HS-5 (cell line): ENCODE data around the gene BSG.

Experiments used
- DNase-seq: peaks from one replicate; pipeline ENCODE4 v3.0.0-alpha.2; 2012; ENCODE audit warnings: low read depth

Gene BSG

DNA sequence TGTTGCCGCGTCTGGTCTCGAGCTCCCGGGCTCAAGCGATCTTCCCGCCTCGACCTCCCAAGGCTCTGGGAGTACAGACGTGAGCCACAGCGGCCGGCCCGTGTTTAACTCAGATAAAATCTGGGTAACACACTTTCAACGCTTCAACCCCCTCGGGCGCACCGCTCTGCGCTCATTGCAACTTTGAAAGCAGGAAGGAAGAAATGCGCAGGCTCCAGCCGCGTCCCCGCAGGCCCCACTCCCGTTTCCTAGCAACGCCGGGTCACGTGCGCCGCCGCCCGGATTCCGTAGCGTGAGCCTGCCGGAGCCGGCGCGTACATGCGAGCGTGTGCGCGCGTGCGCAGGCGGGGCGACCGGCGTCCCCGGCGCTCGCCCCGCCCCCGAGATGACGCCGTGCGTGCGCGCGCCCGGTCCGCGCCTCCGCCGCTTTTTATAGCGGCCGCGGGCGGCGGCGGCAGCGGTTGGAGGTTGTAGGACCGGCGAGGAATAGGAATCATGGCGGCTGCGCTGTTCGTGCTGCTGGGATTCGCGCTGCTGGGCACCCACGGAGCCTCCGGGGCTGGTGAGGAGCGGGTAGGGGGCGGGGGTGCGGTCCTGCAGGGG, at the start of gene BSG:
BSG (plus strand) TSS at position 457 of the 603 bp plus-strand sequence; CDS start at position 496, 39 bp downstream.
- peak; percentile 66 for DNase-seq

DNA sequence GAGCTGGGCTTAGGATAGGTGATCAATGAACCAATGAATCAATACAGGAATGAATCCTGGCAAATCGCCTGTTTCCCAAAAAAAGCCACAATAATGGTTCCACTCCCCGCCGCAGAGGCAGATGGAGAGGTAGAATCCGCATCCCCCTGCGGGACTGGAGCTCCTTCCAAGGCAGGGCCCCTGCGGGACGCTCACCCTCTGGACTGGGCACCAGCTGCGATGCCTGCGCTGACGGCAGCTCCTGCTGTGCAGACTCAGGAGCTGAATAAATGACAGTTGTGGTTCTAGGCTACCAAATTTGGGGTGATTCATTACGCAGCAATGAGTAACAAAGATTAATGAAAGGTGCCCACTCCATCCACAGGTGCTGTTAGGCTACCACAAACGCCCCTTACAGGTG, 49.7 kb upstream of the BSG start:
- DNase-seq = no peak

DNA sequence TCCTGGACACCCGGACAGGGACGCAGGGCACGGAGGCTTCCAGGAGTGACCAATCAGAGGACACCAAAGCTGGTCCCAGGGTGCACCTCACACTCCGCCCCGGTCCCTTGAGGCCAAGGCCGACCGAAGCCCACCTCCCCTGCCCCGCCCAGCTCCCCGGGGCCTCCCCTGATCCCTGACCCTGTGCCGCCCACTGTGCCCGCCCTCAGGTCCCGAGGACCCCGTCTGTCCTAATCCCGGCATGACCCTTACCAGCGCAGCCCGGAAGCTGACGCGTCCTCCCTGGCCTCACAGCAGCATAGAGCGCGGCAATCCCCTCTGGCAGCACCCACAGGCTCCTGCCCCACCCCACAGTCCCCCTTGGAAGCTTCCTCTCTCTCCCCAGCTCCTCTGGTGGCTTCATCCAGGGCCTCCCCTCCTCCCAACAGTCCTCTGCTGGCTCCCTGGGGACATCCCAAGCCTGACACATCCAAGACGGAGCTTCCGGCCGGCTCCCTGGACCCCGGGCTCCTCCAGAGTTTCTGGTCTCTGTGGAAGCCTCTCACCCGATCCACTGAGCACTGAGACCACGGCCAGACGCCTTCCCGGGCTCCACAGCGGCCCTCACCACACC, 48.2 kb upstream of the BSG start:
- no peak for DNase-seq

DNA sequence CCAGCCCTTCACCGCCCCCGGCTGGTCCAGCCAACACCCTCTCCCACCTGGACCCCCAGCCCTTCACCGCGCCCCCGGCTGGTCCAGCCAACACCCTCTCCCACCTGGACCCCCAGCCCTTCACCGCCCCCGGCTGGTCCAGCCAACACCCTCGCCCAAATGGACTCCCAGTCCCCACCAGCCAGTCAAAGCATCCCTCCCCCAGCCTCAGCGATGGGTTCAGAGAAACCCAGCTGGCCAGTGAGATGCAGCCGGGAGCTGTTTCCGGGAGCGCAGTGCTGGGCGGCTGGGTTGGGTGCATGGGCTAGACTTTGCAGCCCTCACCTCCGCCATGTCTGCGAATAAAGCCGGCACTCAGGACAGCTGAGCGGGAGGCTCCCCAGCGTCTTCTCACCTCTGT, 47.4 kb upstream of the BSG start:
- no peak for DNase-seq

DNA sequence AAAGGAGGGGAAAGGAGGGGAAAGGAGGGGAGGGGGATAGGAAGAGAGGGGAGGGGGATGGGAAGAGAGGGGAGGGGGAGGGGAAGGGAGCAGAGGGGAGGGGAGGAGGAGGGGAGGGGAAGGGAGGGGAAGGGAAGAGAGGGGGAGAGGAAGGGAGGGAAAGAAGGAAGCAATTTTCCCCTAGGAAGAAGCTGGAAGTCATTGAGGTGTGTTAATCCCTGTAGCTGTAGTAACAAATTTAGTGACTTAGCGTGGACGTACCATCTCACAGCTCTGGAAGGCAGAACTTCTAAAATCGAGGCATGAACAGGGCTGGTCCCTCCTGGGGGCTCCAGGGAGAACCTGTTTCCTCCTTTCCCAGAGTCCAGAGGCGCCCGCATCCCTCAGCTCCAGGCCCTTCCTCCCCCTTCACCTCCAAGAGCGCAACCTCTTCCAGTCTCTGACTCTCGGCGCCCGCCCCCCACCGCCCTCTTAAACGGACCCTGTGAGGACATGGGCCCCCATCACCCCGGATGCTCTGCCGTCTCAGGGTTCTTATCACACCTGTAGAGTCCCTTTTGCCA, 46.5 kb upstream of the BSG start:
- no peak for DNase-seq

DNA sequence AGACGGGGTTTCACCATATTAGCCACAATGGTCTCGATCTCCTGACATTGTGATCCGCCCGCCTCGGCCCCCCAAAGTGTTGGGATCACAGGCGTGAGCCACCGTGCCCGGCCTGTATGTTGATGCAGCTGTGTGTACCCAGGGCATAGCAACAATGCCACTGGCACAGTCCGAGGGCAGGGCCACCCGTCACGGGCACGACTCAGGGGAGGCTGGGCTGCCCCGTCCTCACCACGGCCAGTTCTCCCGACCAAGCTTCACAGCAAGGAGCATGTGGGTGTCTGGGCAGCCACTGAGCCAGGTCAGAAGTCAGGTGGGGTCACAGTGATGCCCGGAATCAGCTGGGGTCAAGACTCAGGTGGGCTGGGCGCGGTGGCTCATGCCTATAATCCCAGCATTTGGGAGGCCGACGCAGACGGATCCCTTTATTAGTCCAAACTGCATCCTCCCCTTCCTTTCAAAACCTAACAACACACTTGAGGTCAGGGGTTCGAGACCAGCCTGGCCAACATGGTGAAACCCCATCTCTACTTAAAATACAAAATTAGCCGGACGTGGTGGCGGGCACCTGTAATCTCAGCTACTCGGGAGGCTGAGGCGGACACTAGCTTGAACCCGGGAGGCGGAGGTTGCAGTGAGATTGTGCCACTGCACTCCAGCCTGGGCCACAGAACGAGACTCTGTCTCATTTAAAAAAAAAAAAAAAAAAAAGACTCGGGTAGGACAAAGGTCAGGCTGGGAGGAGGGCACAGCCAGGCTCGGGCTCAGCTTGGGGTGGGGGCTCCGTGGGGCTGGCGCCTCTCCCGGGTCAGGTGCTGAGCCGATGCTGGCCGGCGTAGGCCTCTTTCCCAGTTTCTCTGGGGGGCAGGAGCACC, 42.0 kb upstream of the BSG start:
- DNase-seq = no peak

DNA sequence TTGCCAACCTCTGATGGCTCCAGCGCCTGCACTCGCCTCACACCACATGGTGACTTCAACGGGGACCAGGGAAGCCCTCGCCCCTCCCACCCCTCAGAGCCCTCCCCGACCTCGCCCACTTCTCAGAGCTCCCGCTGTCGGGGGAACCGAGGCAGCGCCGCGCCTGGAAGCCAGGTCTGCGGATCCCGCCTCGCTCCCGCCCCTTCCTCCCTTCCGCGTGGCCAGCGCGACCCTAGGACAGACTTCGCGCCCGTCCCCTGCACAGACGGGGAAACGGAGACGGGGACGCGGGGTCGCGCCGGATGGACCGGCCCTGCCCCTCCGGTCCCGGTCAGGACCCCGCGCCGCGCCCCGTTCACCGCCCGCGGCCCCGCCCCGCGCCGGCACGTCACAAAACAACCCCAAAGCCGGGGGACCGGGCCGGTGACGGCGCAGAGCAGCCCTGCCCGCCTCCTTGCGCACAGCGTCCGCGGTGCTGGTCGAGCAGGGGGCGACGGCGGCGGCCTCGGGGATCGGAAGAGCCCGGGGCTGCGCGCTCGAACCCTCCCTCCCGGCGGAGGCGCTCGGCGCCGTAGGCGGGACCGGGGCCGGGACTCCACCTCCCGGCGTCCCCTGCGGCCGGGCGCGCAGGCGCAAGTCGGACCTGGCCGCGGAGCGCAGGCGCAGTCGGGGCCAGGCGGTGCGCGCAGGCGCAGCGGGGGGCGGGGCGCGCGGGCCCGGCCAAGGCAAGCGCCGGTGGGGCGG, 41.2 kb upstream of the BSG start:
- DNase-seq = peak; percentile 26

DNA sequence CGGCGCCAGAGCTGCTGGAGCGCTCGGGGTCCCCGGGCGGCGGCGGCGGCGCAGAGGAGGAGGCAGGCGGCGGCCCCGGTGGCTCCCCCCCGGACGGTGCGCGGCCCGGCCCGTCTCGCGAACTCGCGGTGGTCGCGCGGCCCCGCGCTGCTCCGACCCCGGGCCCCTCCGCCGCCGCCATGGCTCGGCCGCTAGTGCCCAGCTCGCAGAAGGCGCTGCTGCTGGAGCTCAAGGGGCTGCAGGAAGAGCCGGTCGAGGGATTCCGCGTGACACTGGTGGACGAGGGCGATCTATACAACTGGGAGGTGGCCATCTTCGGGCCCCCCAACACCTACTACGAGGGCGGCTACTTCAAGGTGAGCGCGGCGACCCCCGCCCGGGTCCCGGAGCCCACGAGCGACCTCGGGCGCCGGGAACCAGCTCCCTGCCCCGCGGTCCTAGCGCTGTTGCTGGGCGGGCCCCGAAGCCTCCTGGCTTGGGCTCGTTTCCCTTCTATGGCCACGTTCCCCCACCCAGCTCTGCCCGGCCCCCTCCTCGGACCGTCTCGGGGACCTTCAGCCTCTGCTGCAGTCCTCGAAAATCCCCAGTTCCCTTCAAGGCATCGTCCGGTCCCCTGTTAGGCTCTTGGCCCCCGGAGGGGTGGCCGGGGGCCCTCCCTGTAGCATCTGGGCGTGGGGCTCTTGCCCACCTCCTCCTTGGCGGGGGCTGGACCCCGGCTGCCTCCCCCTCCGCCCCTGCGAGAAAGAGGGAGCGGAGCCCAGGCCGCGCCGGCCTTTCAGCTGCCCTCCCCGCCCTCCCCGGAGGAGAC, 40.4 kb upstream of the BSG start, which contains the start of gene CDC34:
CDC34 (plus strand) TSS at position 8 of the 808 bp plus-strand sequence; CDS start at position 180, 172 bp downstream.
- no peak for DNase-seq

DNA sequence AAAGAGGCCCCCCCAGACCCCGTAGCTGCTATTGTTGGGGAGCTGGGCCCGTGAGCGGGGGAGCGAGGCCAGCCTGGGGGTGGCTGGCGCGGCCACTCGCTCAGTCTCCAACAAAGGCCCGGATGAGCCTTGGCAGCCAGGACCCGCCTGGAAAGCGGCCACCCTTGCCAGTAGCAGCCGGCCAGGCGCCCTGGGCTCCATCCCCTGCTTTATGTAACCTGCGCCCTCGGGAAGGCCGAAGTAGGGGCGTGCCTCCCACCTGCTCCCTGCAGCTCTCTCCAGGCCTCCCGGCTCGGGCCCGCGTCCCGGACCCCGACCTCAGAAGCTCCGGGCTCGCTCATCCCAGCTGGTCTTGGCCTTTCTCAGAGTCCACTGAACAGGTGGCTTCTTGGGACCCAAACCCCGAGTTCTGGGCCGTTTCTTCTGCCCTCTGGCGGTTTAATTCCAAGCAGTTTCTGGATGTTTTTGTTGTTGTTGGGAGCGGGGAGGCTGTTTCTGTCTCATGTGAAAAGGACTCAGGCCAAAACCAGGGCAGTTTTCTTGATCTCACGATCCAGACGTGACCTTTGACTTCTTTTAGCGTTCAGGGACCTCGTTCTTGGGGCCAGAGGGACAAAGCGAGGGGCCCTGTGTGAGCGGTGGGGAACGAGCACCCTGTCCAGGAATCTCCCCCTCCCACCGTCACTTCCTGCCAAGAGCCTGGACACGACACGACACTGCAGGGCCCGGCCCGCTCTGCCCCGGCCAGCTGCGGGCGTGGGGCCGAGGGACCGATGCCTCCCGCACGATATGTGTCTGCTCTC, 39.6 kb upstream of the BSG start:
- peak; percentile 20 for DNase-seq

DNA sequence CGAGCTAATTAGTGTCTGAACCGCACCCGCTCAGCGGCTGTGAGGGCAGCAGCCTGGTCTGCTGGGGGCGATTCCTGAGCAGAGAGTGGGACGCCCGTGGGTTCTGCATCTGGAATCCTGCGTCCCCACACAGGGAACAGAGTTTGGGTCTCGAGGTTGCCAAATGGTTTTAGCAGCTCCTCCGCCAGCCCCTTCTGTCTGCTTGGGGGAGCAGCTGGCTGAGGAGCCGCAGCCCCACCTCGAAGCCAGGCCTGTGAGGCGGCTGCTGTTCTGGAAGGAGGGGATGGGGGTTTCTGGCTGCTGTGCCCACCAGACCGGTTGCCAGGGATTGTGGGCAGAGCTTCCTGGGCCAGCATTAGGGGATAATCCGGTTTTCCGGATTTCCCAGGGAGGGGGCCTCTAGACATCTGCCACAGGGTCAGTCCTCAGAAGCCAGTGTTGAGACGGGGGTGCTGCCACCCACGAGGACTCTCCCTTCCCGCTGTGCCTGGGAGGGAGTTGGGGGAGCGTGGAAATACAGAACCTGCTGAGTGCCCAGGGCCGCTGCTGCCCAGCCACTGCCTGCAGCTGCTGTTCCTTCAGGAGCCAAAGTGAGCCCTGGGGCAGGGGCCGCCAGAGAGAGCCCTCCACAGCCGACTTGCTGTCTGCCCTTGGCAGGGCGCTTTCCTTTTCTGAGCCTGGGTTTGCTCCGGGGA, 38.9 kb upstream of the BSG start:
- no peak for DNase-seq

DNA sequence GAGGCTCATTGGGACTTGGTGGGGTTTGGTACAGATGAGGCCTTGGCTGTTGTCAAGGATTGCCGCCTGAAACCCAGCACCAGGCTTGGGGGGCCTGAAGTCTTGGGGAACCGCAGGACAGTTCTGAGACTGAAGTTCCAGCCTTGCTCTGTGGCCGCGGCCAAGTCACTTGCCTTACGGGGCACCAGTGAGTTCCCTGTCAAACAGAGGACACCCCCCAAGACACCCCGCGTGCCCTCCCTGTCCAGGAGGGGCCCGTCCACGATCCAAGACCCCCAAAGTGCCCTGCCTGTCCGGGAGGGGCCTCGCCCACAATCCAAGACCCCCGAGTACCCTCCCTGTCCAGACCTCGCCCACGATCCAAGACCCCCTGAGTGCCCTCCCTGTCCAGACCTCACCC, 38.3 kb upstream of the BSG start:
- DNase-seq = no peak

DNA sequence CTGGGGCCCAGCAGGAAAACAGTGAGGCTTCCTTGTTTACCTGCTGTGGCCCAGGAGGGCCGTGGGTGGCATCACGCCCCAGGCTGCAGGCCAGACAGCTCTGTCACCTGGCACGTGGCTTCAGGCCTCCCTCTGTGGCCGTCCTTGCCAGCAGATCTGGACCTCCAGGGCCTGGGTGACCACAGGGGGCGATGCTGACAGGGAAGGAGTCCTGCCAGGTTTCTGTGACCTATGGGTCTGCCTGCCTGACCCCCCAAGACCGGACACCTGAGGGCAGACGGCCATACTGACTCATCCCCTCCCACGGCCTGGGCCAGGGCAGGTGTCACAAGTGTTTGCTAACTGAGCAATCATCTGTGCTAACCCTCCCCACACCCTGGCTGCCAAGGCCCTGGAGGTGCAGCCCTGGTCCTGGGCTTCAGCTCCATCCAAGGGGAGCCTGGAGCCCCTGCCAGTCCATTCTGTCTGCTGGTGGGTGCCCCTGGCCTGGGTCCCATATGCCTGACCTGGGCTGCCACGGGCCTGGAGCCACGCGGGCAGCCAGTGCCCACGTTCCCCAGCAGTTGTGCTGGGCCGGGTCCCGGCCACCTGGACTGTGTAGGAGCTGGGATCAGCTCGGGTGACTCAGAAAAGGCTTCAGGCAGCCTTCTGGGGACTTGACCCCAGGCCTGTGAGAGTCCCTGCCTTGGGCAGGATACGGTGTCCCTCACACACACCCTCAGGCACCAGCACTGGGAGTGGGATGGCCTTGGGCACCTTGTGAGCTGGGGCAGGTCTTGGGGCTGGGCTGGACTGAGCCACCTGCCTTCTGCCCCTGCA, 37.2 kb upstream of the BSG start:
- no peak for DNase-seq

DNA sequence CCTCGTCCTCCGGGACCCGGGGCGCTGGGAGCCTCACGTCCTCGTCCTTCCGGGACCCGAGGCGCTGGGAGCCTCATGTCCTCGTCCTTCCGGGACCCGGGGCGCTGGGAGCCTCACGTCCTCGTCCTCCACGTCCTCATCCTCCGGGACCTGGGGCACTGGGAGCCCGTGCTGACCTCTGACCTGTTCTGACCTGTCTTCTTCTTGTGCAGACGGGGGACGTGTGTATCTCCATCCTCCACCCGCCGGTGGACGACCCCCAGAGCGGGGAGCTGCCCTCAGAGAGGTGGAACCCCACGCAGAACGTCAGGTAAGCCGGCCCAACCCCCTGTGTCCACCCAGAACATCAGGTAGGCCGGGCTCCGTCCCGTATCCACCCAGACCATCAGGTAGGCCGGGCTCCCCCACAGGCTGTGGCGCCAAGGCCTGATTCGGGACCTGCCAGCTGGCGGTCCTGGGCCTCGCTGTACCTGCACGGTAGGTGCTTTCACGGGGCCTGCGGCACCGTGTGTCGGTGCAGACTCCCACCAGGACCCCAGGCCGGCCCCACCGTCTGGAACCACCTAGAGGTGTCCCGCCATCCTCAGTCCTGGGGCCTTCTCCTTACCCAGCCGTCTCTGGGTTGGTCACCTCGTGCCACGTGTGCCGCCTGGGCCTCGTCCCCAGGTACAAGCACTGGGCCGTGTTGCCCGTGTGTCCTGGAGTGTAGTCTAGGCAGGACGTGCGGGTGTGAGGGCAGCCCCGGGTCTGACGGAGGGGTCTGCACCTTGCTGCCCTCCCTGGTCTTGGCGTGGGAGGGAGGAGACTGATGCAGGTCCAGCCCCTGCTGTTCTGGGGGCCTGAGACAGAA, 36.1 kb upstream of the BSG start:
- DNase-seq = no peak

DNA sequence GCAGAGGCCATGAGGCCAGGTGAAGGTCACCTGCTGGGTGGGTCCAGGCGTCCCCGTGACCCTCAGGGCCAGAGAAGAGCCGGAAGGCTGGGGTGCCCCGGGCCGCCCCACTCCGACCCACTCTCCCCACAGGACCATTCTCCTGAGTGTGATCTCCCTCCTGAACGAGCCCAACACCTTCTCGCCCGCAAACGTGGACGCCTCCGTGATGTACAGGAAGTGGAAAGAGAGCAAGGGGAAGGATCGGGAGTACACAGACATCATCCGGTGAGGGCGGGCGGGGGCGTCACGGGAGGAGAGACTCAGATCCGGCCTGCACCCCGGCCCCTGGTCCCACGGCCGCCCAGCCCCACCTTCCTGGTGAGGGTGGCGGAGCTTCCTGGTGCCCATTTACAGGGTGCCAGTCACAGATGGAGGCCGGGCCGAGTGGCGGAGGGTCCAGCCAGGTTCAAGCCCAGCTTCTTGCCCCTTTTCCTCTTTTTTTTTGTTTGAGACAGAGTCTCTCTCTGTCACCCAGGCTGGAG, 35.5 kb upstream of the BSG start:
- DNase-seq = no peak

DNA sequence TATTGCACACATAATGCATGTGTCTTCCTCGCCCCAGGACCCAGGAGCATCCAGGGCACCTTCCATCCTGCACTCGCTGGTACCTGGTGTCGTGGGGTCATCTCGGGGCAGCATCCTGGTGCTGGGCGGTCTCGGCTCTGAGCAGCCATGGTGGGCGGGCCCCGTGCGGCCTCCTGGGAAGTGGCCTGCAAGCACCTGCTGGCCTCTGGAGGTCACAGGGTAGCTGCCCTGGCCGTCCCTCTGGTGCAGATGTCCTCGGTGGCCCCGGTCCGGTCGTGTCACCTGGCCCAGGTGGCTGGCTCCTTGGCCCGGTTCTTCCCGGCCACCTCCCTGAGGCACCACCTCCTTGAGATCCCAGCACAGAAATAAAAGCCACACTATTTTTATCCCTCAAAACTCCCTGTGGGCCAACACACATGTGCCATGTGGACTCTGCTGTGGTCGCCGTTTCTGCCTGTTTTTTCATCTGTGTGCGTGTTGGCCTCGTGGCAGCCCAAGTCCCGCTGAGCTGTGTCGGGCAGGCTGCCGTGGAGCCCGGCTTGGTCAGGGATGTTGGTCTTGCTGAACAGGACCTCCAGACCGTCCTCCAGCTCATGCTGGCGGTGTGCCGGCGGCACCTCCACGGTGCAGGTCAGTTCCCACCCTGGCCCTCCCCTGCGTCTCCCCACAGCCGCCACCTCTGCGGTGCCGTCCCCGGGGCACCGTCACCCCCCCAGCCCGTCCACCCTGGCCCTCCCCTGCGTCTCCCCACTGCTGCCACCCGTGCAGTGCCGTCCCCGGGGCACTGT, 33.6 kb upstream of the BSG start:
- no peak for DNase-seq

DNA sequence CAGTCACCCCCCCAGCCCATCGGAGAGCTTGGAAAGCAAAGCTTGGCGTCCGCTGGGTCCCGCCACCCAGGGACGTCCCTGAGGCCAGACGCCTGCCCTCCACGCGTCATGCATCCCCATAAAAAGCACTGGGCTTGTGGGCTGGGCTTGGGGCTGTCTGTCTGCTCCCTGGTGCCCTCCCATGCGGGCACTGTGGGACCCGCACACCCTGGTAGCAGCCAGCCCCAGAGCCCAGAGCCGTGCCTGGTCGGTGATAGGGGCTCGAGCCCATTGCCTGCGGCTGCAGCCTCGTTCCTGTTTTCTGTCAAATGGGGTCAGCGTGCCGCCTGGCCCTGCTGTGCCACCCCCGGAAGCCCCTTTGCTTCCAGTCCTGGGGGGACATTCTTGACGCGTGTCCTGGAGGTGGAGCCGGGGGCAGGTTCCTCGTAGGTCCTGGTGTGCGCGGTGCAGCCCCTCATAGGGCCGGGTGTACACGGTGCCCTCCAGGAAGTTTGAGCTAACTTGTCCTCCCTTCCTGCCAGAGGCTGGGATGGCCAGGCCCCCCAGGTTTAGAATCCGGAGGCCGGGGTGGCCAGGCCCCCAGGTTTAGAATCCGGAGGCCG, 32.9 kb upstream of the BSG start:
- no peak for DNase-seq
